AG10803 (cell line): ENCODE data around the gene PSMD11.

Source experiments
- DNase-seq: peaks from one replicate; pipeline ENCODE4 v3.0.0; 2010; ENCODE audit warnings: low read depth
- H3K4me3 ChIP-seq: 2 replicates; pipeline ENCODE4 v1.5.1; 2011; ENCODE audit warnings: mild to moderate bottlenecking, low read length, control low read depth
- CTCF ChIP-seq: conservative IDR thresholded peaks from 2 replicates; pipeline ENCODE4 v1.5.1; 2011; ENCODE audit warnings: mild to moderate bottlenecking, low read length, control low read depth, inconsistent platforms

Gene PSMD11

GRCh38 chr17:32490101-32490482 lies 45.8 kb downstream of the PSMD11 start:
- no peak for DNase-seq
- no peak for TF ChIP-seq CTCF
- no peak overlapping the region for H3K4me3 ChIP-seq

- no peak for DNase-seq
- no peak overlapping the region for H3K4me3 ChIP-seq
- TF ChIP-seq CTCF, result no peak
Observed at GRCh38 chr17:32491371-32492263, 47.3 kb downstream of the PSMD11 start.

- no peak for DNase-seq
- no peak overlapping the region for H3K4me3 ChIP-seq
- TF ChIP-seq CTCF, result no peak
Observed at GRCh38 chr17:32492264-32492589, 47.9 kb downstream of the PSMD11 start.

- no peak overlapping the region for H3K4me3 ChIP-seq
Observed at GRCh38 chr17:32492648-32493289, 48.5 kb downstream of the PSMD11 start.

GRCh38 chr17:32493571-32493970 lies 49.3 kb downstream of the PSMD11 start:
- no peak for DNase-seq
- no peak overlapping the region for H3K4me3 ChIP-seq
- TF ChIP-seq CTCF, result no peak

More at GRCh38 chr17:32492648-32493289, 48.5 kb downstream of the PSMD11 start:
- TF ChIP-seq CTCF, result no peak
- DNase-seq, result no peak

GRCh38 chr17:32493976-32494513 lies 49.7 kb downstream of the PSMD11 start:
- DNase-seq, result no peak
- TF ChIP-seq CTCF, result no peak
- no peak overlapping the region for H3K4me3 ChIP-seq
